G401.6 (cell line): ENCODE measurements around the gene ANXA4.
"Not testable (repeated sequence)": the region's sequence is repeated elsewhere in the genome, so short reads cannot be mapped to it uniquely, and the experiment has no call there.

ENCODE experiments used
- FAIRE-seq: peaks from 2 replicates; lab custom pipeline; 2012; peaks lifted over from hg19 to GRCh38; lab: Jason Lieb, UNC

The ANXA4 gene

DNA sequence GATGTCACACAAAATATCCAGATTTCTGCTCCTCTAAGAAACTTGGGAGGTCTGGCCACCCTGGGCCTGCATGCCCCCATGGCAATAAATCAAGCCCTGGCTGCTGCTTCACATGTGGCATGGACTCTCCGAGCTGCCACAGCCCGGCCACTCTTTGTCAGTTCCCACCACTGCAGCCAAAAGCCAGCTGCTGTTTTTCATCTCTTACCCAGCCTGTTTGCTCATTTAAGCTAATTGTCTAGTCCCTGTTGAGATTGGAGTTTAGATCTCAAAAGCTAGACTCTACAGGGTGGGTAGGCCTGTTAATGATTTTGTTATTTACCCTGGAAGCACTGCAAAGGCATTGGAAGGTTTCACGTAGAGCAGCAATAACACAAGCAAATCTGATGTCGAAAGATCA, 20.9 kb upstream of the ANXA4 start:
- no peak for FAIRE-seq

- no peak for FAIRE-seq
These were observed 18.1 kb upstream of the ANXA4 start for GRCh38 chr2:69723791-69724190.

DNA sequence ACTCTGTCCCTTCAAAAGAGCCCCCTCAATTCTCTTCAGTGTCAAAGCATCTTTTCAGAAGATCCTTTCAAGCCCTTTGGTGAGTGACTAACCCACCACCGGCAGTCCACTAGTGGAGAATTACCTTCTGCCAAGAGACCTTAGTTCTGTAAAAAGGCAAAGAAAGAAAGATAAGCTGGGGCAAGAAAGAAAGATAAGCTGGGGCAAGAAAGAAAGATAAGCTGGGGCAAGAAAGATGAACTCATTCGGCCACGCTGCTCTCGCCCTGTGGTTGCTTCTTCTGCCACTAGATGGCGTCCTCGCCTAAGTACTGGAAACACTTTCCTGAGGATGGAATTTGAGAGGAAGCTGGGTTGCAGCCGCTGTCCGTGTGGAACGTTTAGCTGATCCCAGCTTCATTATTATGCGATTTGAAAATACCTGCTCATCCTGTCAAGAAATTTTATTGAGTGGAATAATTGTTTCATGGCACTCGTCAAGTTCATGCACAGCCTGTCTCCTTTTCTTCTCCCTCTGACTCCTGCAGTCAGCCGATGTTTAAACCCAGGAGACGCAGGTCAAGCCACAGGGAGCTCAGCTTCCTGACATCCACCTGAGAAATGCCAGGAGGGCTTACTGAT, 17.3 kb upstream of the ANXA4 start:
- peak; percentile 96 for FAIRE-seq

DNA sequence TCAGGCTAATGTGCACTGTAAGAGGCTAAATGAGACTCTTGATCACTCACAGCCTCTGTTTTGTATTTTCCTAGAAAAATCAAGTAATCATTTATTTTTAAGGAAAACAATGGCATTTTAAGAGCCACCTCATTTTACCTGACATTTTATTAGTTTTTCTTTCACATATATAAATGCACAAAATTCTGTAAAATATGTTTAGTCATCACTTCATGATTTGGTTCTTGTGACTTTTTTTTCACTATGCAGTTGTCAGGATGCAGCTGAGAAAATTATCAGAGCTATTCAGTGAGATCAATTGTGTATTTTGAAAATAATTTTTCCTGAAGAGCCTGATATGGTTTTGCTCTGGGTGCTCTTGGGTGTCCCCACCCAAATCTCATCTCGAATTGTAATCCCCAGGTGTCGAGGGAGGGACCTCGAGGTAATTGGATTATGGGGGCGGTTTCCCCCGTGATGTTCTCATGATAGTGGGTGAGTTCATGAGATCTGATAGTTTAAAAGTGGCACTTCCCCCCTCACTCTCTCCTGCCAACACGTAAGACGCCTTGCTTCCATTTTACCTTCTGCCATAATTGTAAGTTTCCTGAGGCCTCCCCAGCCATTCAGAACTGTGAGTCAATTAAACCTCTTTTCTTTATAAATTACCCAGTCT, 16.1 kb upstream of the ANXA4 start:
- FAIRE-seq, result no peak

GRCh38 chr2:69729266-69729665, 12.7 kb upstream of the ANXA4 start:
- FAIRE-seq, result no peak

GRCh38 chr2:69729781-69730180, 12.2 kb upstream of the ANXA4 start:
- FAIRE-seq, result no peak

GRCh38 chr2:69731147-69731970, 10.6 kb upstream of the ANXA4 start:
- FAIRE-seq, result no peak

- FAIRE-seq, result no peak
These were observed 8.4 kb upstream of the ANXA4 start for GRCh38 chr2:69733342-69734034.

- no peak for FAIRE-seq
These were observed 7.8 kb upstream of the ANXA4 start for GRCh38 chr2:69734035-69734611.

GRCh38 chr2:69734854-69735544, 6.9 kb upstream of the ANXA4 start:
- FAIRE-seq, result no peak

DNA sequence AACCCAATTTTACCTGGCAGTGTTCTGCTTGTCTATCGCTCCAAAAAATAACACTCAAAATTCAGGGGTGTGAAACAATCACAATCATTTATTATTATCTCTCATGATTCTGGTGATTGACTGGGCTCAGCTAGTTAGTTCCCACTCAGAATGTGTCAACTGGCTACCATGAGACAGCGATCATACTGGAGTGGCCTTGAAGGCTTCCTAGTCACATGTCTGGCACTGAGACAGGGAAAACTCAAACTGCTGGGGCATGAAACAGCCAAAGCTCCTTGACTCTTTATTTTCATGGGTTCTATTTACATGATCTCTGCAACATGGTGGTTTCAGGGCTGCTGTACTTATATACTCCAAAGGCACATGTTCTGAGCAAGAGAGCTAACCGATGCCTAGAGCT, 6.2 kb upstream of the ANXA4 start:
- no peak for FAIRE-seq

DNA sequence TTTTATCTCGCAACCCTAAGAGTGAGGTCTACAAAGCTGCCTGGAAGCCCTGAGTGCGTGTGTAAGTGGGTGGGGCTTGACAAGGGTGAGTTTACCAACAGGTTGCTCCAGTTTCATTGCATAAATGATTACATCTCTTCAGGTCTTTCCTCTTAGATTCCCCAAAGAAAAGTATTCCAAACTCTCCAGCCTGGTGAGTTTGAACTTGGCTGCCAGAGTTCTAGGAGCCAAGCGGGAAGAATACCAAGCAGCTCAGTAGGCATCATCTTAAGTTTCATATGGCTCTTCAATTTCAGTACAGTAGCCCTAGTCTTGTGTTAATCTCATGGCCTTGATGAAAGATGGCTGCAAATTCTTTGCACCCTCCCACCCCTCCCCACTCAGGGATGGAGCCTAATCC, 3.8 kb upstream of the ANXA4 start:
- not testable (repeated sequence) for FAIRE-seq

DNA sequence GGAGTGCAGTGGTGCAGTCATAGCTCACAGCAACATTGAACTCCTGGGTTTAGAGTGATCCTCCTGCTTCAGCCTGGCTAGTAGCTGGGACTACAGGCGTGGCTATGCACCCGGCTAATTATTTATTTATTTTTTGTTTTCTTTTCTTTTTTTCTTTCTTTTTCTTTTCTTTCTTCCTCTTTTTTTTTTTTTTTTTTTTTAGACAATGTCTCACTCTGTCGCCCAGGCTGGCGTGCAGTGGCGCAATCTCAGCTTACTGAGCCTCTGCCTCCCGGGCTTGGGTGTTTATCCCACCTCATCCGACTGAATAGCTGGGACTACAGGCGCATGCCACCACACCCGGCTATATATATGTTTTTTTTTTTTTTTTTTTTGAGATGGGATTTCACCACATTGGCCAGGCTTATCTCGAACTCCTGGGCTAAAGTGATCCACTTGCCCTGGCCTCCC, 1.4 kb upstream of the ANXA4 start:
- FAIRE-seq, result no peak

- no peak for FAIRE-seq
These were observed 732 bp upstream of the ANXA4 start for GRCh38 chr2:69741229-69741574.

GRCh38 chr2:69742322-69742952, 503 bp downstream of the ANXA4 start:
- no peak for FAIRE-seq

- no peak for FAIRE-seq
These were observed 1.9 kb downstream of the ANXA4 start for GRCh38 chr2:69743847-69744264.

GRCh38 chr2:69744456-69744855, 2.5 kb downstream of the ANXA4 start:
- no peak for FAIRE-seq

DNA sequence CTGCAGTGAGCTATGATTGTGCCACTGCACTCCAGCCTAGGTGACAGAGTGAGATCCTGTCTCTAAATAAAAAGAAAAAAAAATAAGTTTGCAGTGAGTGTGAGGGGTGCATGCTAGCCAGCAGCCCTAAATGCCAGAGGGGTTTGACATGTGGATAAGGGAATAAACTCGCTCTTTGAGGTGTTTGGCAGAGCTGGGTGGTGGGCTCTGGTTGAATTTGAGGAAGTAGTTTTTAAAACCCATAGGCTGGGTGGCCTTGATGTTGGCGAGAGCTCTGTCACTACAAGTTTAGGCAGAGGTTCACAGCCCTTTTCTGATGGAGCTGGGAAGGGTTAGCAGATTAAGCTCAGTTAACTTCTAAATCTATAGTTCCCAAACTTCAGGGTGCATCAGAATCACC, 3.1 kb downstream of the ANXA4 start:
- FAIRE-seq, result no peak

- FAIRE-seq, result no peak
These were observed 8.3 kb downstream of the ANXA4 start for GRCh38 chr2:69750246-69750645.

- no peak for FAIRE-seq
These were observed 11.9 kb downstream of the ANXA4 start for GRCh38 chr2:69753659-69754363.

- FAIRE-seq, result no peak
These were observed 12.7 kb downstream of the ANXA4 start for GRCh38 chr2:69754633-69755032.
